C4-2B (cell line): ENCODE results near the gene INSR.

Source experiments
- H3K27ac ChIP-seq: fragments of 450-650 bp; 2 replicates; pipeline ENCODE4 v1.5.1; 2017
- ZFX ChIP-seq: fragments of 450-650 bp; IDR thresholded peaks from 2 replicates; pipeline ENCODE4 v1.6.1; 2017
- TF ChIP-seq, protein P1 (sequence below): fragments of 450-650 bp; conservative IDR thresholded peaks from 2 replicates; pipeline ENCODE4 v1.5.1; 2017; ENCODE audit warnings: mild to moderate bottlenecking

The INSR gene

DNA sequence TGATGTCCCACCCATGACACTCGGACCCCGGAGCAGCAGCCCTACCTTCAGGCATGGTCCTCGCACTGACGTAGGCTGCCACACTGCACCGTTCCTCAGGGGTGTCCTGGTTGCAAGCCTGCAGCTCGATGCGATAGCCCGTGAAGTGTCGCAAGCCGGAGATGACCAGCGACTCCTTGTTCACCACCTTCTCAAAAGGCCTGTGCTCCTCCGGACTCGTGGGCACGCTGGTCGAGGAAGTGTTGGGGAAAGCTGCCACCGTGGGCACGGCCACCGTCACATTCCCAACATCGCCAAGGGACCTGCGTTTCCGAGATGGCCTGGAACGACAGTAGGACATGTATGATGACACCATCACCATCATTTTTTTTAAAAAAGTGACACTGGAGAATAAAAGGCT, 151.4 kb downstream of the INSR start:
- no peak for TF ChIP-seq ZFX
- TF ChIP-seq, protein P1, sequence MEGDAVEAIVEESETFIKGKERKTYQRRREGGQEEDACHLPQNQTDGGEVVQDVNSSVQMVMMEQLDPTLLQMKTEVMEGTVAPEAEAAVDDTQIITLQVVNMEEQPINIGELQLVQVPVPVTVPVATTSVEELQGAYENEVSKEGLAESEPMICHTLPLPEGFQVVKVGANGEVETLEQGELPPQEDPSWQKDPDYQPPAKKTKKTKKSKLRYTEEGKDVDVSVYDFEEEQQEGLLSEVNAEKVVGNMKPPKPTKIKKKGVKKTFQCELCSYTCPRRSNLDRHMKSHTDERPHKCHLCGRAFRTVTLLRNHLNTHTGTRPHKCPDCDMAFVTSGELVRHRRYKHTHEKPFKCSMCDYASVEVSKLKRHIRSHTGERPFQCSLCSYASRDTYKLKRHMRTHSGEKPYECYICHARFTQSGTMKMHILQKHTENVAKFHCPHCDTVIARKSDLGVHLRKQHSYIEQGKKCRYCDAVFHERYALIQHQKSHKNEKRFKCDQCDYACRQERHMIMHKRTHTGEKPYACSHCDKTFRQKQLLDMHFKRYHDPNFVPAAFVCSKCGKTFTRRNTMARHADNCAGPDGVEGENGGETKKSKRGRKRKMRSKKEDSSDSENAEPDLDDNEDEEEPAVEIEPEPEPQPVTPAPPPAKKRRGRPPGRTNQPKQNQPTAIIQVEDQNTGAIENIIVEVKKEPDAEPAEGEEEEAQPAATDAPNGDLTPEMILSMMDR: no peak
- H3K27ac ChIP-seq: no peak overlapping the region

DNA sequence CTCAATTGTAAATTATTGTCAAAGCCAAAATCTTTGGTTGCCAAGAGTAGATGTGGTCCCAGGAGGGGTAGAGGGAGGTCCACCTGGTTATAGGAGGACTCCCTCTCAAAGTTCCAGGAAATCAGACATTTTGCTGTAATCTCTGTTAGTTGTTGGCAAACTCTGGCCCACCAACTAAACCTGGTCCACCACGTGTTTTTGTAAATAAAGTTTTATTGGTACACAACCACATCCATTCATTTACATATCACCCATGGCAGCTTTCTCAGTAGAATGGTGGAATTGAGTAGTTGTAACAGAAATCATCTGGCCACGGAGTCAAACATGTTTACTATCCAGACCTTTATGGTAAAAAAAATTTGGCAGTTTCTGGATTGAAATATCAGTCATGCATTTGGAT, 154.1 kb downstream of the INSR start:
- TF ChIP-seq, protein P1: no peak
- TF ChIP-seq ZFX: no peak
- H3K27ac ChIP-seq: no peak overlapping the region

DNA sequence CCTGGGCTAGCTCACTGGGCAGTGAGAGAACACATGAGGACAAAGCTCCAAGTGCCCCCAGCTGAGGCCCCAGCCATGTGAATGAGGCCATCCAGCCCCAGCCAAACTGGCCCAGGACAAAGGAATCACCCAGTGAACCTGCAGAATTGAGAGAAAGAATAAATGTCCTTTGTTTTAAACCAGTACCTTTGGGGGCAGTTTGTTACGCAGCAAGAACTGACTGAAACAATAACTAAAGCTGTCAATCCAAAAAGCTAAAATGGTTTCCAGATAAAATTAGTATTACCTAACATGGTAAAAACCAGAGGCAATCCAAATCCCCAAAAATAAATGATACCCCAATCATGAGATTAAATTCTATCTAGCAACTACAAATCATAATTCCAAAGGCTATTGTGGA, 155.1 kb downstream of the INSR start:
- TF ChIP-seq, protein P1: no peak
- no peak for TF ChIP-seq ZFX
- H3K27ac ChIP-seq: no peak overlapping the region

DNA sequence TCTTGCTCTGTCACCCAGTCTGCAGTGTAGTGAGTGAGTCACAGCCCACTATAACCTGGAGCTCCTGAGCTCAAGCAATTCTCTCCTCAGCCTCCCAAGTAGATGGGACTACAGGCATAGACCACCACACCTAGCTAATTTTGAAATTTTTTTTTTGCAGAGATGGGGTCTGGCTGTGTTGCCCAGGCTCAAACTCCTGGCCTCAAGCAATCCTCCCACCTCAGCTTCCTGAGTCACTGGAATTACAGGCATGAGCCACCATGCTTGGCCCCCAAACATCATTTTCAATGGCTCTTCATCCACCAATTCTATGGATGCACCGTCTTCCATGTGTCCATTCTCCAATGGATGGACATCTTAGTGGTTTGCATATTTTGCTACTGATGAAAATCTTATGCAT, 155.8 kb downstream of the INSR start:
- TF ChIP-seq, protein P1: no peak
- no peak for TF ChIP-seq ZFX
- H3K27ac ChIP-seq: no peak overlapping the region

DNA sequence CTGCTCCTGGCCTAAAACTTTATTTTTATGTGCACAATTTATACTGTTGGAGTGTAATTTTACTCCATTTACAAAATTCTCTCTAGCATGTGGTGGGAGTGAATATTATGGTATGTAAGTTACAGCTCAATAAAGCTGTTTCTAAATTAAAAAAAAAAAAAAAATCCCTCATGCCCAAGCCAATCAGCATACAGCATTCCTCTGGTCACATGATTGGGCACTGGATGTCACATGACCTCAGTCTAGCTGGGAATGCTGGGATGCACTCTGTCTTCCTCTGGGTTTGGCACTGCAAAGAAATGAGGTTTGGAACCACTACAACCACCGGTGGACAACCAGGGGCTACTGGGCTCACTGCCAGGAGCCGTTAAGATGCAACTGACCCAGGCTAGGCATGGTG, 157.1 kb downstream of the INSR start:
- no peak overlapping the region for H3K27ac ChIP-seq

DNA sequence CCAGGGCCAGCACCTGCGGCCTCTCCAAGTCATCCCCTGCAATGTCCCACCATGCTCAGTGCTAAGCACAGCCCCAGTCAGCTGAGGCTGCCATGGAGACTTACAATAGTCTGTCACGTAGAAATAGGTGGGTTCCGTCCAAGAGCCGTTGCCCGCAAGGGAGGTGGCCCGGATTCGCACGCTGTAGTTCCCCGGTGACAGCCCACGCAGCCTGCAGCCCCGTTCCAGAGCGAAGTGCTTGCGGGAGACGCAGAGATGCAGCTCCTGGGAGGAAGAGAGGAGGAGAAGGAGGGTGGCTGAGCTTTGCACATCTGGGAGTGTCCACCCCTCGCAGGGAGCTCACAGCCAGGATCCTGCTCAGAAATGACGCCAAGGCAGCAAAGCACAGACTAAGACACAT, 162.2 kb downstream of the INSR start:
- no peak for TF ChIP-seq ZFX
- TF ChIP-seq, protein P1: no peak
- no peak overlapping the region for H3K27ac ChIP-seq

More for the DNA sequence above, 157.1 kb downstream of the INSR start:
- TF ChIP-seq ZFX: no peak
- TF ChIP-seq, protein P1: no peak

DNA sequence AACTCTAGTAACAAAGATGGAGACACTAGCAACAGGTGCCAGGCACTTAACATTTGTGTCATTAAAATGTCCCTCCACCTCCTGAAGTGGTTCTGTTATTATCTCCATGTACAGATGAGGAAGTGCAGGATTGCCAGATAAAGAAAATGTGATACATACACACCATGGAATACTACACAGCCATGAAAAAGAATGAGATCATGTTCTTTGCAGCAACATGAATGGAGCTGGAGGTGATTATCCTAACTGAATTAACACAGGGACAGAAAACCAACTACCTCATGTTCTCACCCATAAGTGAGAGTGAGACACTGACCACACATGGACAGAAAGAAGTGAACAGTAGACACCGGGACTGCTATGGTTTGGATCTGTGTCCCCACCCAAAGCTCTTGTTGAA, 164.2 kb downstream of the INSR start:
- TF ChIP-seq, protein P1: no peak
- no peak for TF ChIP-seq ZFX
- H3K27ac ChIP-seq: no peak overlapping the region
